Ramos (cell line): ENCODE data around the gene ANXA10.

Experiments used
- in situ Hi-C: fragments of 300-500 bp; cut with MboI; formaldehyde crosslinking; loops from one replicate; pipeline ENCODE4 v1.14.3; 2022; ENCODE audit warnings: low sequenced_read_pairs; ENCODE audit not compliant: unreplicated experiment

Gene ANXA10

GRCh38 chr4:168218645-168219044 lies 126.3 kb downstream of the ANXA10 start:
- in situ Hi-C loops, result no loop called here

- in situ Hi-C loops, result no loop called here
Measured at GRCh38 chr4:168220893-168221292, 128.6 kb downstream of the ANXA10 start.

- in situ Hi-C loops, result no loop called here
Measured at GRCh38 chr4:168221301-168221700, 129.0 kb downstream of the ANXA10 start.
